NCI-H2227 (cell line): ENCODE data around the gene SNCA.
A peak's percentile ranks its signal among the peaks of the same experiment; 100 is the strongest.

Source experiments
- DNase-seq: peaks from one replicate; lab custom pipeline; 2025; ENCODE audit not compliant: unreplicated experiment; lab: John Stamatoyannopoulos, UW

The SNCA gene

DNA sequence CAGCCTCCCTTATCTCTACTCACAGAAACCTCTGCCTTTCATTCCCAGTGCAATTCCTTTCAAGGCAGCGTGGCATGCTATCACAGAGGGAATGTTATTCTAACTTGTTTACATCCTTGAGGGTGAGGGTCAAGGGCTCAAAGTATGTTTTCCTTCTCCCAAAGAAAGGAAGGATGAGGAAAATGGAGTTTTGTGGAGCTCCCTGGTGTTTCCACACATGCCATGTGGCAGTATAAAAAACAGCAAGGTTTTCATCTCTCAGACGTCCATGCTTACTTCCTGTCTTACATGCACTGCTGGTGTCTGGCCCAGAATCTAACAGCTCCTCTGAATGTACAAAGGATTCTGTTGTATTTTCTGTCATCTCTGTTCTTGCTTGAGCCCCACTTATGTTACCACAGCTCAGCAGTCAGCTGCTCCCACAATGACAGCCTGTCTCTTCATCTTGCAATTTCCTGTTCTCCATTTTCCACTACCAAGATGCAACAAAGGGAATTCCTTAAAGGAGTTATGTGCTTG is 128.0 kb downstream of the SNCA start:
- peak; percentile 7 for DNase-seq

DNA sequence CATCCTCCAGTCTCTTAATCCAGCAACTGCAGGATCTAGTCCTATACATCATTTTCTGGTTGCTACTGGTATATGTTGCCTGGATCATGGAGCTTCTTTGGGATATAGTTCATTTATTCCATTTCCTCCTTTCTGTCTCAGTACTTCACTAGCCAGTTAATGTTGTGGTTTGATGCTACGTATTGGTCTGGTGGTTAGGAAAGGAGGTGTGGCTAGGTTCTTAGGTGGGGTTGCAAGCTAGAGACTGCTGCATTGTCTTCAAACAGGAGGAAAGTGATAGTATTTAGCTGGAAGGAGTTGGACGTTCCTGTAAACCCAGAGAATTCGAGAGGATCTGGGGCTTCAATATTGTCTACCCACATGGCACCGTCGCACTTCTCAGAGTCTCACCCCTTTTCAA is 129.5 kb downstream of the SNCA start:
- no peak for DNase-seq

DNA sequence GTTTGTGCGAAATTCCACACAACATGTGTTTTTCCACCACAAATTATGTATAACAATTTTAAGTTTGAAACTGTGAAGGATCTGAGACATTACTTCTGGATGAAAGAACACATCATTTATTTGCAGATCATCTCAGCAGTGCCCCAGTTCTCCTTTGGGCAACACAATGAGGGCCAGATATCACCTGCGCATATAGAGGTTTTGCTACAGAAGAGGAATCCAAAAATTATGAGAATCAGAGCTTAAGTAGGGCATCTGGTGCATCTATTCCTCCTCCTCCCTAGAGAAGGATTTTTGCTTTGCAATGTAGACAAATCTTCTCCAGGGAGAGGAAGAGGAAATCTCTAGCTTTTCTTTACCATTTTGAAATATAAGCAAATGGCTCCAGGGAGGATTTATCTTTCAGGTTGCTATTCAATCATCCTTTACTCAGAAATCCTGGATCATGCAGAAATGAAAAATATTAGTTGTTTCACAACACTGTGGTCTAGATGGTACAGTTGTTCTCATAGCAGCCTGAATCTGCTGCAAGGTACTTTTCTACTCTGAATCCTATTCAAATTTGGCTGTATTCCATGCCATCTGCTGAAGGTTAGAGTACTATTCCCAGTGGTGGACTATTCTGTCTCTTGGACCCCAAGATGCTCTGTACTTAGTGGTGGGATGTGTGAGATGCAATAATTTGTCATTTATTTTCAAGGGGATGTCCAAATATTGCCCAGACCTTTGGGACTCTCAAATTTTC is 132.1 kb downstream of the SNCA start:
- no peak for DNase-seq

DNA sequence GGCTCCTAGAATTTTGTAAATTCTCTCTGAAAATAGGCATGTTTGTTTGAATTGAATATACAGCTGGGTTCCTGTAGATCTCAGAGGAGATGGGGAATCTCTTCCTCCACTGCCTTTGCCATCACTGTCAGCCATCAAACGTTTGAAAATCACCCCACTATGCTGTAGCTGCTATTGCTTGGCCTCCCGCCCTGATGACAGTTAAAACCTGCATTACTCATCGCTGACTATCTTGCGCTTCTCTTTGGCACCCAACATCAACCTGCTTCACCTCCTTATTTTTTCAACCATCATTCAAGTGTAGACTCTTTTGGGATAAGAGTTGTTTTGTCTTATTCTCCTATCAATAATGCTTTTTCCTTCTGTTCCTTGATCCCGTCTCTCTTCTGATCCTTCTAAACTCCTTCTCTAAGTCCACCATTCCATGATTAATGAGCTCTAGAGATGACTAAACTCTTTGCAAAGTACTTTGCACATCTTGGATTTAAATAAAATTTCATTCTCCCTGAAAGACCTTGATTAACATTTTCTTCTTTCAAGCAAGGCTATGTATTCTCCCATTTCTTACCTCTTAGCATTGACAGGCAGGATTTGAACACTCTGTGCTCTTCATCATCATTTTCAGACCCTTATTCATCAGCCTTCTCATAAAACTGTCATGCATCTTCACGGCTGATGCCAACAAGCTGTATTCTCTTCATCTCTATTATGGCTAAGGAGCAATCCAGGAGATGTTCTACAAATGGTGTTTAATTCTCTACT is 133.0 kb downstream of the SNCA start:
- DNase-seq: no peak

DNA sequence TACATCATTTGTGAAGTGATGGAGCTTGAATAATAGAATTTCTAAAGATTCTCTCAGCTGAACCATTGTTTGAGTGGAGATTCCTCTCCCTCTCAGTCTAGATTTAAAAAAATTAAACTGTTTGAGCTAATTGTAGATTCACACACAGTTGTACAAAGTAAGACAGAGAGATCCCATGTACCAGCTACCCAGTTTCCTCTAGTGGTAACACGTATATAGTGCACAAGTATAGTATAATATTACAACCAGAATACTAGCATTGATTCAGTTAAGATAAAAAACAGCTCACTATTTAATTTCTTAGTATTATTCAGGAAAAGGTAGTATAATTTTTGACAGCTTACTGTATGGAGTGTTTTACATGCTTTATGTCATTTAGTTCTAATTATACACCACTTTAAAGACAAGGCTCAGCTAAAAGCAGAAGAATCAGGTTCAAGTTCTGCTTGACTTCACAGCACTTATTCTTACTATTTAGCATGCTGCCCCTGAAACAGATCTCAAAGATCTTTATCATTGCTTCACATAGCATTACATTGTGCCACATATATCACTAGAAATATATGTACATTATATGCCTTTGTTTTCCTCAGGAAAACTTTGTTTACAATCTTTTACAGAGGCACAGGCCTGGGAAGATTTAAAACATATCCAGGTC is 136.1 kb downstream of the SNCA start:
- no peak for DNase-seq

DNA sequence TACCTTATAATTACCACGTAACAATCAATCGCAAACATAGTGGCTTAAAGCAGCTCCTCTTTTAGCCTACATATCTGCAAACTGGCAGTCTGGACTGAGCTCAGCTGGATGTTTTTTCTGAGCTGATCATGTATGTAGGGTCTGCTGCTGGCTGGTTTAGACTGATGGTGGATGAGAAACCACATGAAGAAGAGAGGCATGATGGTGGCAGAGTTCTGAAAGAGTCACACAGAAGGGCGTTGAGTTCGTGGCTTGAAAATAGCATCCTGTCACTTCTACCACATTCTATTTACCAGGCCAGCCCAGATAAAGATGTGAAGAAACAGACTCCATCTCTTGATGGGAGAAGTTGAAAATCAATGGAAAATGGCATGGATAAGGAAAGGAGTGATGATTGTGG is 151.3 kb downstream of the SNCA start:
- no peak for DNase-seq

DNA sequence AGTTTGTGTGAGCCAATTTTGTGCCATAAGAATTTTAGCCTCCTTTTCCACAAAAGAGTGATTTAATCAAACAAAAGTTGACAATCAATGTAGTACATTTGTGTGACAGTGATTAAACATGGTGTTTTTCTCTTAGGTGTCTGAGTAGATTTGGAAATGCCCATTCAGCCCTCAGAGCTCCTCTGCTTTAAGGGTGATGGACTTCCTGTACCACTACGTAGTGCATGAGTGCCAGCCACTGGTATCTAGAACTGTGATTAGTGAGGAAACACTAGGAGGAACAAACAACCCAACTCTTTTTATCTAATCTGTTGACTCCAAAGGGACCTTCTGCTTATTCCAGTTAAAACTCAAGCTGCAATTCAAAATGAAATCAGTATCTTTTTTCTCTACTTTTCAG is 151.7 kb downstream of the SNCA start:
- no peak for DNase-seq

DNA sequence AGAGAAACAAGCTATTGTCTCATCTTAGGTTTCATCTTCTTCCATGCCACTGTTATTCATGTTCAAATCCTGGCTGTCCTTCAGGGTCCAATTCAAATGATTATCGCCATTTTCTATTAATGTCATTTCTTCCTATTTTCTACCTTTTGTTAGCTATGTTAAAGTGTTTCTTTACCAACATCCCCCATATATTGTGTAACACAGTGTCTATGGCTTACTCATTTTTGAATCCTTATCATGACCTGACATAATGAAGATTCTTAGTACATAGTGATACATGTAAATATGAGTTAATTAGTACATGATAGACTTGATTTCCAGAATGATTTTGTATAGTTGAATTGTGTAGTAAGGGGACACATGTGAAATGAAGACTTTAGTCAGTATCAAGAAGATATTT is 152.4 kb downstream of the SNCA start:
- DNase-seq: no peak

DNA sequence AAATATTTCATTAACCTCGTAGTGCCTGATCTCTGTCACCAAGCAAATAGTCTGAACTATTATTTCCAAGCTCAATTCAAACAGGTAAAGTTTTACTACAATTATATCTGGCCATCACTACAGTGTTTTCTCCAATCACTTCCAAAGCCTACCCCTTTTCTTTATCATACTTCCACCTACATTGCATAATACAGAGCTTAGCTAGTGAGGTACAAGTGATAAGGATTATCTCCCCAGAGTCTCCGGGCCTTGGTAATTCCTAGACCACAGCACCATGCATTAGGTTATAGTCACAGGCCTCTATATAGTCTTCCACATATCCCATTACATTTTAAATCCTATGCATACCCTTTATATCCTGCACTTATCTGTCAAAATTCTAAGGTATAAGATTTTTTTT is 154.2 kb downstream of the SNCA start:
- no peak for DNase-seq

DNA sequence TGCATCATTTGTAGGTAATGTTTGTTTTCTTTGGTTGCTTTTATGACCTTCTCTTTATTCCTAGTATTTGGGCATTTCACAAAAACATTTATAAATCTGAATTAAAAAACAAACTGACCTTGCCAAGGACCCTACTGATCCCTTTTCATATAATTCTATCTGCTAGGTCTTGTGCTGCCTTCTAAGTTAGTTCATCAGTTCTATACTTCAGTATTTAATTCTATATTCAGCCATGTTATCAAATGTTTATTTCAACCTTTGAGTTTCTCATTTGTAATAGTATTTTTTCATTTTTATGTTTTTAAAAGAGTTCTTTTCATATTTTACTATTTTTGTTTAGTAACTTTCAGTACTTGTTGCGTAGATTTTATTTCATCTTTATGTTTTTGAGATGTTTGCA is 155.3 kb downstream of the SNCA start:
- no peak for DNase-seq

DNA sequence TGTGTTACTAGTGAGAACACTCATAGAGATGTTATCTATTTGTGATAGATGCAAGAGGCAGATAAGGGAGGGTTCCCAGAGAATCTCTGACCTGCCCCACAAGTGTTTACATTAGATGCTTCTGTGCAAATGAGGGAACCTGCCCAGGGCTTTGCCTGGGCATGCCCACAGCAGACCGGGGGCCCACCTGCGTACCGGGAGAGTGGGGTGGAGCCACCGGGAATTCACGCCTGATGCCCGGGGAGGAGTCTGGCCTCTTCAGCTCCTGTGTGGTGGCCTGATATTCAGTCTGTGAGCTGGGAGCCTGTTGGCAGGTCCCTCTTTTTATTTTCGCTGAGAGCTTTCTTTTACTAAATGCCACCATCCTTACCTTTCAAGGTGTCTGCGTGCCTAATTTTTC is 155.7 kb downstream of the SNCA start:
- DNase-seq: no peak

DNA sequence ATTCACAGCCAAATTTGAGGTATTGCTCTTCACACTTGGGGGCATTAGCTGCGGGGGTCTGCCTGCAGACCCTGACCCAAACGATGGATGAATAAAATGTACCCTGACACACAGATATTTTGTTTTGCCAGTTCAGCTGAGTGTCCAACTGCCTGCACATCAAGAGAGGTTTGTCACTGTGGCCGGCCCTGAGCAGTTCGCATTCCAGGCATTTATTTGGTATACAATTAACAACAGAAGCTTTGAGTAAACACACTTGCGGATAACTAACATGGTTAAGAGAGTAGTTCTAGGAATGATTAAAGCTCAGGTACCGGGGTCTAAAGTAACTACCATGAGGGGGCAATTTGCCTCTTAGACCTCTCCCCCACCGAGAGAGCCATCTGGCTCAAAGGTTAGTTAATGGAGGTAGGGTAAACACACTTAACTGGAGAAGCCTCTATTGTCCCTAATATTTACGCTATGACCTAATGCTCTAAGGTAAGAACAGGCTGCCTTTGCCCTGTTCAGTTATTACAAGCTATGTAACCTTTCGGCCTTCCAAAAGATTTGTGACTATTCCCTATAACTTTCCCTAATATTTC is 162.0 kb downstream of the SNCA start:
- DNase-seq: no peak
